Measurements from ENCODE around the gene BCL7A. TPM values are rescaled to one million over a fixed set of nuclear protein-coding genes. Genes with fewer than 3 reads are reported as not detected.

The BCL7A gene
- total RNA-seq, 1 experiment from 2014 or later: 6.3 TPM

GRCh38 chr12:122018457-122018856 is 3.2 kb upstream of the BCL7A start:
- H2AFZ ChIP-seq: no peak overlapping the region
- intact Hi-C loops (cut with micrococcal nuclease; ENCODE audit: unreplicated experiment): no loop called here
- H3K9me3 ChIP-seq (ENCODE audit: insufficient read depth, low read depth): no peaks in the 10 kb centered on the region
- DNase-seq: no peak
- no peaks in the 10 kb centered on the region for H3K9me2 ChIP-seq (ENCODE audit: insufficient read depth)
- TF ChIP-seq CTCF (conservative IDR thresholded peaks at IDR 0.05) (no peak), EZH2 (IDR thresholded peaks at IDR 0.05; ENCODE audit: low read depth) (no peak)
- no peaks in the 10 kb centered on the region for H3F3A ChIP-seq (ENCODE audit: insufficient read depth, low read depth)
- no peaks in the 10 kb centered on the region; the same call in 1 of the 2 replicates for H3K4me1 ChIP-seq (replicated peaks; ENCODE audit: insufficient read depth)
- no peaks in the 10 kb centered on the region for H3K36me3 ChIP-seq (ENCODE audit: low read depth)
- CTCF ChIA-PET: no interaction called here
- POLR2A ChIA-PET (ENCODE audit: unreplicated experiment): no interaction called here
- H3K27me3 ChIP-seq (ENCODE audit: insufficient read depth, low read depth): no peaks in the 10 kb centered on the region
- no TSS peak for BruUV-seq (replicated peaks)
- no peaks in the 10 kb centered on the region for H4K20me1 ChIP-seq (ENCODE audit: insufficient read depth)
- no peaks in the 10 kb centered on the region for H3K79me2 ChIP-seq (ENCODE audit: low read depth)
- no peak overlapping the region for H3K4me2 ChIP-seq
- H3K4me3 ChIP-seq: no peak overlapping the region
- H3K27ac ChIP-seq: no peak overlapping the region

GRCh38 chr12:122018937-122019336 is 2.7 kb upstream of the BCL7A start:
- no peak overlapping the region for H3K4me2 ChIP-seq
- no peak for DNase-seq
- no TSS peak for BruUV-seq (replicated peaks)
- no peaks in the 10 kb centered on the region for H4K20me1 ChIP-seq (ENCODE audit: insufficient read depth)
- H3K9me2 ChIP-seq (ENCODE audit: insufficient read depth): no peaks in the 10 kb centered on the region
- H2AFZ ChIP-seq: no peak overlapping the region
- no peak overlapping the region for H3K27ac ChIP-seq
- no peaks in the 10 kb centered on the region for H3K9me3 ChIP-seq (ENCODE audit: insufficient read depth, low read depth)
- H3F3A ChIP-seq (ENCODE audit: insufficient read depth, low read depth): no peaks in the 10 kb centered on the region
- H3K36me3 ChIP-seq (ENCODE audit: low read depth): no peaks in the 10 kb centered on the region
- H3K4me3 ChIP-seq: no peak overlapping the region
- no peaks in the 10 kb centered on the region; the same call in 1 of the 2 replicates for H3K4me1 ChIP-seq (replicated peaks; ENCODE audit: insufficient read depth)
- H3K27me3 ChIP-seq (ENCODE audit: insufficient read depth, low read depth): no peaks in the 10 kb centered on the region
- CTCF ChIA-PET: no interaction called here
- intact Hi-C loops (cut with micrococcal nuclease; ENCODE audit: unreplicated experiment): no loop called here
- no peaks in the 10 kb centered on the region for H3K79me2 ChIP-seq (ENCODE audit: low read depth)
- POLR2A ChIA-PET (ENCODE audit: unreplicated experiment): no interaction called here
- TF ChIP-seq CTCF (conservative IDR thresholded peaks at IDR 0.05): no peak
- no peak for TF ChIP-seq EZH2 (IDR thresholded peaks at IDR 0.05; ENCODE audit: low read depth)

- H3K4me1 ChIP-seq (replicated peaks; ENCODE audit: insufficient read depth): no peaks in the 10 kb centered on the region; the same call in 1 of the 2 replicates
- ChIA-PET CTCF (interaction anchor here (0.6 kb wide), 1 partner anchor 105 kb away, joined by 3 read pairs; no protein-coding TSS in a partner anchor), POLR2A (ENCODE audit: unreplicated experiment) (interaction anchor here (0.6 kb wide), 1 partner anchor 66 kb away, joined by 3 read pairs; no protein-coding TSS in a partner anchor)
- H3K27me3 ChIP-seq (ENCODE audit: insufficient read depth, low read depth): no peaks in the 10 kb centered on the region
- peak overlapping the region; percentile 60; the same call in 1 of the 2 replicates for H3K4me3 ChIP-seq
- TF ChIP-seq CTCF (conservative IDR thresholded peaks at IDR 0.05) (no peak), EZH2 (IDR thresholded peaks at IDR 0.05; ENCODE audit: low read depth) (no peak)
- no peaks in the 10 kb centered on the region for H4K20me1 ChIP-seq (ENCODE audit: insufficient read depth)
- H3K4me2 ChIP-seq: peak overlapping the region; percentile 74
- no peaks in the 10 kb centered on the region for H3K79me2 ChIP-seq (ENCODE audit: low read depth)
- H3F3A ChIP-seq (ENCODE audit: insufficient read depth, low read depth): no peaks in the 10 kb centered on the region
- no peak overlapping the region for H2AFZ ChIP-seq
- no peaks in the 10 kb centered on the region for H3K36me3 ChIP-seq (ENCODE audit: low read depth)
- no peaks in the 10 kb centered on the region for H3K9me3 ChIP-seq (ENCODE audit: insufficient read depth, low read depth)
- DNase-seq: no peak
- no peaks in the 10 kb centered on the region for H3K9me2 ChIP-seq (ENCODE audit: insufficient read depth)
- H3K27ac ChIP-seq: no peak overlapping the region
- no TSS peak for BruUV-seq (replicated peaks)
- intact Hi-C loops (cut with micrococcal nuclease; ENCODE audit: unreplicated experiment): no loop called here
These were observed 890 bp upstream of the BCL7A start for GRCh38 chr12:122020795-122021192.

Data from PC-9 (cell line).